HepG2 (cell line): ENCODE measurements around the gene KCTD15.

Experiments used
- GABPA ChIP-seq, 2 experiments: IDR thresholded peaks; 2 replicates each; pipeline ENCODE4 v1.6.1; 2011 to 2016; ENCODE audit warnings: low read depth in 2 of 2, low read length in 1 of 2, missing biosample characterization in 1 of 2, missing genetic modification characterization in 1 of 2
- KDM4B ChIP-seq: sonication (generic); formaldehyde crosslinking; IDR thresholded peaks from 2 replicates; pipeline ENCODE4 v1.4.0; 2020; ENCODE audit warnings: missing genetic modification reagents
- USF2 ChIP-seq, 2 experiments: sonication (generic) in 1 of 2; formaldehyde crosslinking in 1 of 2; IDR thresholded peaks; 2 replicates each; pipeline versions ENCODE4 v1.5.1 to v1.6.1; 2011 to 2020; ENCODE audit warnings: borderline replicate concordance in 1 of 2, low read depth in 1 of 2, low read length in 1 of 2, mild to moderate bottlenecking in 1 of 2, missing genetic modification reagents in 1 of 2, moderate library complexity in 1 of 2
- ZNF530 ChIP-seq: sonication (generic); formaldehyde crosslinking; IDR thresholded peaks from 2 replicates; pipeline ENCODE4 v1.5.0; 2020; ENCODE audit warnings: low read depth, mild to moderate bottlenecking, missing genetic modification reagents

- no peak for TF ChIP-seq ZNF530 (CRISPR knock-in tag)
- no peak for TF ChIP-seq GABPA (IDR thresholded peaks at IDR 0.05; ENCODE audit: low read depth, low read length)
- no peak for TF ChIP-seq GABPA (CRISPR knock-in tag; IDR thresholded peaks at IDR 0.05; ENCODE audit: low read depth)
- no peak for TF ChIP-seq USF2 (IDR thresholded peaks at IDR 0.05; ENCODE audit: low read depth, low read length)
- no peak for TF ChIP-seq USF2 (CRISPR knock-in tag; IDR thresholded peaks at IDR 0.05; ENCODE audit: borderline replicate concordance)
- no peak for TF ChIP-seq KDM4B (CRISPR knock-in tag)
Observed at GRCh38 chr19:33781415-33781935, 15.2 kb upstream of the KCTD15 start.
